Measurements from ENCODE around the gene CLK1. TPM values are rescaled to one million over a fixed set of nuclear protein-coding genes. Genes with fewer than 3 reads are reported as not detected.

Gene CLK1
- total and polyA plus RNA-seq, 2 of the 13 experiments (the other 11 are each of a cell fraction or from before 2014, with no cell fraction given): 66.6 to 101 TPM

DNA sequence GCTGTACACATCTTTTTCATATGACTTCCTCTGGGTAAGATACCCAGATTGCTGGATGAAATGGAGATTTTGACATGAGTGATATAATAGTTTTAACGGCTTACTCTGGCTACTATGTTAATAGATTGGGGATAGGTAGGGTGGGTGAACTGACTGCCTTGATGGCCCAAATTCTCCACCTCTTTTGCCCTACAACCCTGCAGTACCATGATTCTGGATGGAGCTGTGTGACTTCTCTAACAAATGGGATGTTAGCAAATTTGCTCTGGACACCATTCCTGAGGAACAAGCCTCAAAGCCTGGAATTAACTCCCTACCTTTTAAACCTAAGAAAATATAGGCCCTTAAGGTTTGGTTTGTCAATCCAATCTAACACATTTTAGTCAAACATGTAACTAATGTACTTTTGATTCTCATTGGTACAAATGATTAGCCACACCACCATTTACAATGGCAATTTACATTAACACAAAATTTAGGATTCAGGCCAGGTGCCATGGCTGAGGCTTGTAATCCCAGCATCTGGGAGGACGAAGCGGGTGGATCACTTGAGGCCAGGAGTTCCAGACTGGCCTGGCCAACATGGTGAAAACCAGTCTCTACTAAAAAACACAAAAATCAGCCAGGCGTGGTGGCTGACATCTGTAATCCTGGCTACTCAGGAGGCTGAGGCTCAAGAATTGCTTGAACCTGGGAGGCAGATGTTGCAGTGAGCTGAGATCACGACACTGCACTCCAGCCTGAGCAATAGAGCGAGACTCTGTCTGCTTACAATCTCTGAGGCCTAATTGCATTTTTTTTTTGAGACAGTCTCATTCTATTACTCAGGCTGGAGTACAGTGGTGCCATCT lies 12.8 kb downstream of the CLK1 start:
- Histone ChIP-seq H2AFZ (ENCODE audit: low read length) (no peak overlapping the region), H3K4me2 (ENCODE audit: low read depth, low read length) (no peak overlapping the region), H3K27ac (ENCODE audit: extremely low read length, insufficient read depth, low read length) (no peak overlapping the region), H3K4me3 (replicated peaks in 1 of 3; ENCODE audit: insufficient read depth in 1 of 3, low read depth in 2 of 3, low read length in 3 of 3) (no peak overlapping the region), H4K20me1 (ENCODE audit: insufficient read depth, low read length) (peaks cover 31% of the 10 kb centered on the region), H3K27me3 (ENCODE audit: control insufficient read depth in 1 of 2, insufficient read depth in 2 of 2, low read length in 2 of 2) (no peaks in the 10 kb centered on the region), H3K79me2 (ENCODE audit: insufficient read depth, low read length) (peaks cover 6% of the 10 kb centered on the region), H3K9me3 (ENCODE audit: low read length) (no peaks in the 10 kb centered on the region), H3K9ac (ENCODE audit: insufficient read depth, low read depth, low read length) (no peak overlapping the region), H3K36me3 (replicated peaks in 1 of 2; ENCODE audit: control insufficient read depth in 1 of 2, insufficient read depth in 2 of 2, low read length in 2 of 2) (peaks cover 14 to 50% of the 10 kb centered on the region in 2 experiments), H3K4me1 (ENCODE audit: insufficient read depth, low read length) (no peaks in the 10 kb centered on the region)
- ChIA-PET POLR2A (interaction anchor here (1.1 to 2.3 kb wide), 2 partner anchors 12 kb away, joined by 8 read pairs; partner anchors contain the start of gene CLK1), CTCF (ENCODE audit: low intra/inter-chr PET ratio, low total read pairs) (no interaction called here)
- WGBS (ENCODE audit: low lambda C conversion rate): 94% methylated on average over 6 of the region's 6 CpGs
- TSS peak; percentile 35 for BruUV-seq (replicated peaks)
- intact Hi-C loops (cut with micrococcal nuclease; ENCODE audit: unreplicated experiment): no loop called here
- DNase-seq (ENCODE audit: low spot score) (no peak), ATAC-seq (no peak), FAIRE-seq (no peak)
- TF ChIP-seq POLR2A (IDR thresholded peaks at IDR 0.05; ENCODE audit: insufficient read depth in 1 of 2, low read depth in 2 of 2, low read length in 2 of 2): 0 out of 4 replicates have a peak, but pooled peaks of 1 of the 2 experiments have one; percentile 17
- TF ChIP-seq JUND (CRISPR knock-in tag; IDR thresholded peaks at IDR 0.05): no peak
- TF ChIP-seq ZNF564 (CRISPR knock-in tag; IDR thresholded peaks at IDR 0.05): no peak
- no peak for TF ChIP-seq ISL2 (CRISPR knock-in tag; IDR thresholded peaks at IDR 0.05)
- 0 out of 2 replicates have a peak, but pooled peaks have one; percentile 4 for TF ChIP-seq THAP11 (CRISPR knock-in tag; IDR thresholded peaks at IDR 0.05)
- no peak for TF ChIP-seq DMAP1 (CRISPR knock-in tag; IDR thresholded peaks at IDR 0.05)
- TF ChIP-seq KDM5A (IDR thresholded peaks at IDR 0.05; ENCODE audit: borderline replicate concordance, low read length): no peak
- TF ChIP-seq POLR2G (IDR thresholded peaks at IDR 0.05; ENCODE audit: low read depth, low read length): peak; percentile 42
- TF ChIP-seq MEF2D (CRISPR knock-in tag; IDR thresholded peaks at IDR 0.05): 0 out of 2 replicates have a peak, but pooled peaks have one; percentile 34
- TF ChIP-seq RBM22 (optimal IDR thresholded peaks at IDR 0.05; ENCODE audit: low read length): peak; percentile 88
- 0 out of 2 replicates have a peak, but pooled peaks have one; percentile 54 for TF ChIP-seq MBD4 (IDR thresholded peaks at IDR 0.05; ENCODE audit: borderline replicate concordance, low read length)
- TF ChIP-seq ARNT2 (CRISPR knock-in tag; IDR thresholded peaks at IDR 0.05; ENCODE audit: low read depth): peak; percentile 47; the same call in 1 of the 2 replicates
- 0 out of 2 replicates have a peak, but pooled peaks have one; percentile 30 for TF ChIP-seq FLYWCH1 (CRISPR knock-in tag; IDR thresholded peaks at IDR 0.05)
- TF ChIP-seq RBFOX2 (IDR thresholded peaks at IDR 0.05; ENCODE audit: low read depth, low read length): peak; percentile 21; the same call in 1 of the 2 replicates
- no peak for TF ChIP-seq ZSCAN30 (CRISPR knock-in tag; IDR thresholded peaks at IDR 0.05)
- TF ChIP-seq SP1 (IDR thresholded peaks at IDR 0.05): no peak
- no peak for TF ChIP-seq SP1 (CRISPR knock-in tag; IDR thresholded peaks at IDR 0.05)
- TF ChIP-seq ZNF460 (CRISPR knock-in tag; IDR thresholded peaks at IDR 0.05; ENCODE audit: borderline replicate concordance): no peak
- TF ChIP-seq RXRB (CRISPR knock-in tag; IDR thresholded peaks at IDR 0.05; ENCODE audit: borderline replicate concordance): no peak
- peak; percentile 88; the same call in 1 of the 2 replicates for TF ChIP-seq PAF1 (CRISPR knock-in tag; IDR thresholded peaks at IDR 0.05)
- no peak for TF ChIP-seq TCF12 (IDR thresholded peaks at IDR 0.05)
- no peak for TF ChIP-seq TCF12 (CRISPR knock-in tag; IDR thresholded peaks at IDR 0.05)
- TF ChIP-seq ZFP41 (CRISPR knock-in tag; IDR thresholded peaks at IDR 0.05; ENCODE audit: borderline replicate concordance): no peak
- TF ChIP-seq ZNF547 (CRISPR knock-in tag; IDR thresholded peaks at IDR 0.05): no peak
- no peak for TF ChIP-seq SOX5 (CRISPR knock-in tag; IDR thresholded peaks at IDR 0.05; ENCODE audit: borderline replicate concordance)
- 0 out of 2 replicates have a peak, but pooled peaks have one; percentile 17 for TF ChIP-seq SP4 (CRISPR knock-in tag; IDR thresholded peaks at IDR 0.05)
- peak; percentile 52 for TF ChIP-seq PHF5A (CRISPR knock-in tag; IDR thresholded peaks at IDR 0.05; ENCODE audit: low read depth, unreplicated experiment)
- TF ChIP-seq FOSL2 (CRISPR knock-in tag; IDR thresholded peaks at IDR 0.05): no peak
- TF ChIP-seq JUNB (CRISPR knock-in tag; IDR thresholded peaks at IDR 0.05; ENCODE audit: borderline replicate concordance): no peak
- 0 out of 2 replicates have a peak, but pooled peaks have one; percentile 10 for TF ChIP-seq NFIC (IDR thresholded peaks at IDR 0.05; ENCODE audit: low read length)
- no peak for TF ChIP-seq SMAD9 (CRISPR knock-in tag; IDR thresholded peaks at IDR 0.05)
- in situ Hi-C loops (cut with HindIII; ENCODE audit: extremely low pct_ligation_motif_present, low pct_unique_long_range_greater_than_20kb): no loop called here
